Gastrocnemius medialis (tissue), 4 donors: ENCODE measurements around the gene ETNK1.

Source experiments
- CTCF ChIP-seq, 5 experiments: fragments of 450-650 bp in 3 of 5; fragments of 200-600 bp in 2 of 5; sonication (generic) in 2 of 5; IDR thresholded peaks in 4 of 5; conservative IDR thresholded peaks in 1 of 5; 1 replicate in 4 of 5; 2 replicates in 1 of 5; pipeline ENCODE4 v1.5.1; 2016 to 2019; ENCODE audit warnings: antibody characterized with exemption in 5 of 5, mild to moderate bottlenecking in 3 of 5, moderate library complexity in 3 of 5
- POLR2A ChIP-seq, 2 donors: fragments of 450-650 bp; IDR thresholded peaks; one replicate each; pipeline ENCODE4 v1.6.1; 2017; ENCODE audit warnings: antibody characterized with exemption in 2 of 2, mild to moderate bottlenecking in 2 of 2, moderate library complexity in 2 of 2

GRCh38 chr12:22686193-22686592 lies 61.2 kb downstream of the ETNK1 start:
- TF ChIP-seq CTCF (IDR thresholded peaks at IDR 0.05 in 4 of 5, conservative IDR thresholded peaks at IDR 0.05 in 1 of 5) (no peak), POLR2A (IDR thresholded peaks at IDR 0.05) (no peak)
